ENCODE results near the gene PCSK6. TPM values are rescaled to one million over a fixed set of nuclear protein-coding genes. Genes with fewer than 3 reads are reported as not detected.

PCSK6 gene
- total and polyA plus RNA-seq, 2 experiments from 2014 or later, result 0.38 TPM; not detected in 1

DNA sequence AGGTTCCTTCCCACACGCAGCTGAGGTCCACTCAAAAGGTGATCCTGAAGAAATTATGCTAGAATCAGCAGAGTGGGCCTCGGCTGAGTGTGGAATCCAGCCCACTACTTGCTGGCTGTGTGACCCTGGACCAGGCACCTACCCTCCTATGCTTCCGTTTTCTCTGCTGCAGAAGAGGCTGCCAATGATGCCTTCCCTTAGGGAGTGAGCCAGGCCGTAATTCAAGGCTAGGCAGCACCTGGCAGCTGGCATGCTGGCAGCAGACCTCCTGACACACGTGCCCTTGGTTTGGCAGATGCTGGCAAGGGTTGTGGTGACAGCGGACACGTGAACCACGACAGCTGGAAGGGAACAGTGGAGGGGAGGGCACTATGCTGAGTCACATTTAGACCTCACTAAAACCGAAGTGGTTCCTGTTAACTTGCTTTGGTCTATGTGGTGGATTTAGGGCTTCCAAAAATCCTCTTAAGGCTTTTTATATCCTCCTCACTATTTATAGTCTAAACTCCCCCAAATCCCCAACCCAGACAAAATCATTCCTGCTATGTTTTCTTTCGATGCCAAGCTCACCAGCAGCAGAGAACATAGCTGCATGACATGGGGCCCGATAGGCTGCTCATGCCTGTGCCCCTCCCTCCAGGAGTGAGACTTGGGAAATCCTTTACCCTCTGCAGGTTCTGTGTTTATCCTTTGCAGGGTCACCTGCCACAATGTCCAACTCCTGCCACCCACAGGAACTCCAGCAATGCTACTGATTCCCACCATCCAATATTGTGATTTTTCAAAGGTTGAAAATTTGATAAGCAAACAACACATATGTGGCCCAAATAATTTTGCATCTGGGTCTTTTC lies 10.6 kb upstream of the PCSK6 start:
- H3K27ac ChIP-seq, result no peak overlapping the region
- 22 to 27% methylated on average over 11 of the region's 11 CpGs for WGBS, 2 experiments (ENCODE audit: low coverage in 1 of 2, low lambda C conversion rate in 2 of 2, missing lambda C conversion rate in 2 of 2)
- no peak overlapping the region for H2AFZ ChIP-seq
- no peak overlapping the region for H3K9ac ChIP-seq
- H3K9me3 ChIP-seq (ENCODE audit: low read depth), result no peaks in the 10 kb centered on the region
- DNase-seq, result peak; percentile 15
- H3K36me3 ChIP-seq (ENCODE audit: low read depth), result no peaks in the 10 kb centered on the region
- H3K4me2 ChIP-seq (ENCODE audit: unreplicated experiment), result no peak overlapping the region
- H3K79me2 ChIP-seq (ENCODE audit: insufficient read depth), result no peaks in the 10 kb centered on the region
- H4K20me1 ChIP-seq (ENCODE audit: insufficient read depth), result no peaks in the 10 kb centered on the region
- no peaks in the 10 kb centered on the region for H3K4me1 ChIP-seq (ENCODE audit: insufficient read depth)
- no peaks in the 10 kb centered on the region for H3K9me2 ChIP-seq (ENCODE audit: insufficient read depth)
- H3K27me3 ChIP-seq (replicated peaks; ENCODE audit: insufficient read depth), result peaks cover 16% of the 10 kb centered on the region
- H3K4me3 ChIP-seq, result no peak overlapping the region
- in situ Hi-C loops (cut with MboI), result no loop called here
- TF ChIP-seq EZH2phosphoT487 (IDR thresholded peaks at IDR 0.05; ENCODE audit: insufficient read depth, low read depth) (no peak), EZH2 (IDR thresholded peaks at IDR 0.05; ENCODE audit: insufficient read depth, poor library complexity, severe bottlenecking) (no peak)
- H3F3A ChIP-seq (ENCODE audit: insufficient read depth), result no peaks in the 10 kb centered on the region

DNA sequence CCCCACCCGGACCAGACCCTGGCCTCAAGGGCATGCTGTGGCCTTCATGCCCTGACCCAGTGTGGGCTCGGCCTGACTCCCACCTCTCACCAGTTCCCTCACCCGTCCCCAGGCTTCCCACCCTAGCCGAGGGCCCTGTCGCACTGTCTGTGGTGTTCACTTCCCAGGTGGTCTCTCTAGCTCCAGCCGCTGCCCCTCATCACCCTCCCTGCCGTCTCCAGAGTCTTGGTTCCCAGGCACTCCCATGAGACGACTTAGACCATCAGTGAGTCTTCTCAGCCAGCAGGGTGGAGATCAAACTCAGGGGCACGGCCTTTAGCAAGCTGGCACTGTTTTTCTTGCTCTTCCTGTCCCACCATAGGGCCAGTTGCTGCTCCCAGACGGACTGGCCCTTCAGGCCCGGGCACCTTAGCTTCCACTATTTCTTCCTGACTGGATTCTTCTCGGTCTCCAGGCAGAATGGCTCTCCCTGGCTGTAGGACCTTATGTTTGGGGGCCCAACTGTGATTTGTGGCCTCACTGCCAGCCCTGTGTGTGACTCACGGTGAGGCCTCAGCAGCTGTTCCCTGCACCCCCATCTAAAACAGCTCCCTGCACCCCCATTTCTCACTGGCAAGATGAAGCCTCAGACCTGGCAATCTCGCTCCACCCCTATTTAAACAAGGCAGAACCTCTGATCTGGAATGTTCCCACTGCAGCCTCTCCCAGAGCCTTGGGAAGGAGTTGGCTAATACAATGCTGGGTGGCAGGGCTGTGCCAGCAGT lies 9.4 kb upstream of the PCSK6 start:
- WGBS, 2 experiments (ENCODE audit: low coverage in 1 of 2, low lambda C conversion rate in 2 of 2, missing lambda C conversion rate in 2 of 2), result 60 to 67% methylated on average over 14 of the region's 14 CpGs
- Histone ChIP-seq H3K27ac (no peak overlapping the region), H3K4me1 (ENCODE audit: insufficient read depth) (no peaks in the 10 kb centered on the region), H3K4me3 (no peak overlapping the region), H3K9ac (no peak overlapping the region), H4K20me1 (ENCODE audit: insufficient read depth) (no peaks in the 10 kb centered on the region), H2AFZ (no peak overlapping the region), H3K36me3 (ENCODE audit: low read depth) (no peaks in the 10 kb centered on the region), H3K4me2 (ENCODE audit: unreplicated experiment) (no peak overlapping the region), H3K79me2 (ENCODE audit: insufficient read depth) (no peaks in the 10 kb centered on the region), H3K27me3 (replicated peaks; ENCODE audit: insufficient read depth) (peaks cover 22% of the 10 kb centered on the region), H3K9me2 (ENCODE audit: insufficient read depth) (no peaks in the 10 kb centered on the region), H3F3A (ENCODE audit: insufficient read depth) (no peaks in the 10 kb centered on the region), H3K9me3 (ENCODE audit: low read depth) (no peaks in the 10 kb centered on the region)
- DNase-seq, result no peak
- TF ChIP-seq EZH2phosphoT487 (IDR thresholded peaks at IDR 0.05; ENCODE audit: insufficient read depth, low read depth) (no peak), EZH2 (IDR thresholded peaks at IDR 0.05; ENCODE audit: insufficient read depth, poor library complexity, severe bottlenecking) (no peak)
- in situ Hi-C loops (cut with MboI), result no loop called here

DNA sequence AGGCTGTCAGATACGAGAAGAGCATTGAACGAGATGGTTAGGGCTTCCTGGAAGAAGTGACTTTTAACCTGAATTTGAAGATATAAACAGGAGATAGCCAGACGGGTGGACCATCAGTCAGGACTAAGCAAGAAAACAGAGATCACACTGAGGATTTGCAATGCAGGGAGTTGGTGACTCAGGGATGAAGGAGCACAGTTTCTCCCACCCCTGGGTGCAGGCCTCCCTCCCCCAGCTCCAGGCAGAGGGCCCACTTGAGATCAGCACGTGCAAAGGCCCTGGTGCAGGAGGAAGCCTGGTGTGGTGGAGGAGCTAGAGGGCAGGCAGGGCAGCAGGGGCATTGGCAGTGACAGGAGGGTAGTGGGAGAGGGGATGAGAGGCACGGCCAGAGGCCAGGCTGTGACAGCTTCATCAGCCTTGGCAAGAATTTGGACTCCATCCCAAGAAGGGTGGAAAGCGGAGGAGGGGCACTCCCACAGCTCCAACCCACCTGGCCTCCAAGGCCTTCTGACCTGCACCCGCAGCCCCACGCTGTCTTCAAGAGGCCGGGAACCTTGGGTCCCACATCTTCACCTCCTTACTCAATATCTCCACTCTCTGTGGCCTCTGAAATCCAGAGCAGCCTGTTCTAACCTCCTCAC lies 8.7 kb upstream of the PCSK6 start:
- no peak for TF ChIP-seq EZH2phosphoT487 (IDR thresholded peaks at IDR 0.05; ENCODE audit: insufficient read depth, low read depth)
- no peak for TF ChIP-seq EZH2 (IDR thresholded peaks at IDR 0.05; ENCODE audit: insufficient read depth, poor library complexity, severe bottlenecking)
- H4K20me1 ChIP-seq (ENCODE audit: insufficient read depth), result no peaks in the 10 kb centered on the region
- H2AFZ ChIP-seq, result no peak overlapping the region
- DNase-seq, result no peak
- no peaks in the 10 kb centered on the region for H3K9me3 ChIP-seq (ENCODE audit: low read depth)
- no peak overlapping the region for H3K4me2 ChIP-seq (ENCODE audit: unreplicated experiment)
- H3K27me3 ChIP-seq (replicated peaks; ENCODE audit: insufficient read depth), result peaks cover 25% of the 10 kb centered on the region
- H3K9me2 ChIP-seq (ENCODE audit: insufficient read depth), result no peaks in the 10 kb centered on the region
- H3K9ac ChIP-seq, result no peak overlapping the region
- H3K4me1 ChIP-seq (ENCODE audit: insufficient read depth), result no peaks in the 10 kb centered on the region
- WGBS, 2 experiments (ENCODE audit: low coverage in 1 of 2, low lambda C conversion rate in 2 of 2, missing lambda C conversion rate in 2 of 2), result 62 to 65% methylated on average over 8 to 9 of the region's 9 CpGs
- no peaks in the 10 kb centered on the region for H3K79me2 ChIP-seq (ENCODE audit: insufficient read depth)
- no peak overlapping the region for H3K27ac ChIP-seq
- no peaks in the 10 kb centered on the region for H3K36me3 ChIP-seq (ENCODE audit: low read depth)
- H3F3A ChIP-seq (ENCODE audit: insufficient read depth), result no peaks in the 10 kb centered on the region
- in situ Hi-C loops (cut with MboI), result no loop called here
- no peak overlapping the region for H3K4me3 ChIP-seq

DNA sequence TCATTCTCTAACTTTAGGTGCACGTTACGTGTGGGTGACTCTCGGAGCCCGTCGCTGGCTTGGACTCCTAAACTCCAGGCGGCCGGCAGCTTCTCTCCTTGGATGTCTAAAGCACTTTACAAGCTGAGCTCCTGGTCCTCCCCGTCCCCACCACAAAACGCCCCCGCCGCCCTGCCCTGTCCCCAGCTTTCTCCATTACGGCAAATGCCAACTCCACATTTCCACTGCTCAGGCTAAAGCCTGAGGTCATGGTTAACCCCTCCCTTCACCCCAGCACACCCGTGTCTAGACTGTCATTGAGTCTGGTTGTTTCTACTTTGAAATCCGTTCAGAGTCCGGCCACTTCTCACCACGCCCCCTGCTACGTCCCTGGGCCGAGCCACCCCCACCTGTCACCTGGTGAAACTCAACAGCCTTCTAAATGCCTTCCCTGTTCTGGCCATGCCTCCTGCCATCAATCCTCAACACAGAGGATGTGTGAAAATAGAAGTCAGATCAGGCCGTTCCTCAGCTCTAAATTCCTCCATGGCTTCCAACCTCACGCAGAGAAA lies 8.1 kb upstream of the PCSK6 start:
- no peak overlapping the region for H3K4me3 ChIP-seq
- no peak for TF ChIP-seq EZH2 (IDR thresholded peaks at IDR 0.05; ENCODE audit: insufficient read depth, poor library complexity, severe bottlenecking)
- no peak for TF ChIP-seq EZH2phosphoT487 (IDR thresholded peaks at IDR 0.05; ENCODE audit: insufficient read depth, low read depth)
- in situ Hi-C loops (cut with MboI), result no loop called here
- H3K9ac ChIP-seq, result no peak overlapping the region
- H3K79me2 ChIP-seq (ENCODE audit: insufficient read depth), result no peaks in the 10 kb centered on the region
- no peak overlapping the region for H3K4me2 ChIP-seq (ENCODE audit: unreplicated experiment)
- DNase-seq, result no peak
- H3F3A ChIP-seq (ENCODE audit: insufficient read depth), result no peaks in the 10 kb centered on the region
- H3K4me1 ChIP-seq (ENCODE audit: insufficient read depth), result no peaks in the 10 kb centered on the region
- WGBS, 2 experiments (ENCODE audit: low coverage in 1 of 2, low lambda C conversion rate in 2 of 2, missing lambda C conversion rate in 2 of 2), result 69 to 78% methylated on average over 9 to 20 of the region's 20 CpGs
- H3K27me3 ChIP-seq (replicated peaks; ENCODE audit: insufficient read depth), result peaks cover 25% of the 10 kb centered on the region
- H3K9me2 ChIP-seq (ENCODE audit: insufficient read depth), result no peaks in the 10 kb centered on the region
- H3K36me3 ChIP-seq (ENCODE audit: low read depth), result no peaks in the 10 kb centered on the region
- no peaks in the 10 kb centered on the region for H3K9me3 ChIP-seq (ENCODE audit: low read depth)
- H3K27ac ChIP-seq, result no peak overlapping the region
- no peak overlapping the region for H2AFZ ChIP-seq
- H4K20me1 ChIP-seq (ENCODE audit: insufficient read depth), result no peaks in the 10 kb centered on the region
